Neutrophil (primary cell): ENCODE data around the gene CSF3R.

ENCODE experiments used
- H3K27ac ChIP-seq: fragments of 200-600 bp; sonication (generic); 2 replicates; pipeline ENCODE4 v1.5.1; 2016; ENCODE audit warnings: mild to moderate bottlenecking, moderate library complexity
- H3K27me3 ChIP-seq: fragments of 200-600 bp; sonication (generic); 2 replicates; pipeline ENCODE4 v1.6.0; 2016; ENCODE audit warnings: mild to moderate bottlenecking
- H3K36me3 ChIP-seq: fragments of 200-600 bp; sonication (generic); 2 replicates; pipeline ENCODE4 v1.5.1; 2017
- H3K4me1 ChIP-seq, 2 experiments: fragments of 200-600 bp in 1 of 2; sonication (generic) in 1 of 2; 1 replicate in 1 of 2; 2 replicates in 1 of 2; pipeline versions ENCODE4 v1.5.1 to v1.6.1; 2013 to 2016; ENCODE audit warnings: low read depth in 1 of 2, low read length in 1 of 2, mild to moderate bottlenecking in 1 of 2, moderate library complexity in 1 of 2; ENCODE audit not compliant: control insufficient read depth in 1 of 2, insufficient read depth in 1 of 2
- H3K4me3 ChIP-seq, 2 experiments: fragments of 200-600 bp in 1 of 2; sonication (generic) in 1 of 2; 1 replicate in 1 of 2; 2 replicates in 1 of 2; pipeline ENCODE4 v1.5.1; 2013 to 2016; ENCODE audit warnings: low read depth in 1 of 2, low read length in 1 of 2, mild to moderate bottlenecking in 1 of 2, moderate library complexity in 1 of 2
- H3K9me3 ChIP-seq: fragments of 200-600 bp; sonication (generic); 2 replicates; pipeline ENCODE4 v1.5.1; 2016
- CTCF ChIP-seq: fragments of 200-600 bp; sonication (generic); IDR thresholded peaks from 2 replicates; pipeline ENCODE4 v1.5.1; 2016; ENCODE audit warnings: antibody characterized with exemption

The CSF3R gene

GRCh38 chr1:36476945-36477344, 5.8 kb downstream of the CSF3R start:
- Histone ChIP-seq H3K27ac (peak overlapping the region; percentile 92), H3K27me3 (no peaks in the 10 kb centered on the region), H3K9me3 (no peaks in the 10 kb centered on the region), H3K4me3 (peak overlapping the region in 1 of 2 experiments; percentile 2), H3K4me1 (peaks cover 48 to 65% of the 10 kb centered on the region in 2 experiments), H3K36me3 (peaks cover 98% of the 10 kb centered on the region)
- TF ChIP-seq CTCF, result no peak

- TF ChIP-seq CTCF, result no peak
These were observed 6.7 kb downstream of the CSF3R start for GRCh38 chr1:36475910-36476604.

GRCh38 chr1:36475341-36475740, 7.4 kb downstream of the CSF3R start:
- H3K4me1 ChIP-seq, result peaks cover 40 to 50% of the 10 kb centered on the region in 2 experiments
- no peak for TF ChIP-seq CTCF
- no peak overlapping the region for H3K4me3 ChIP-seq
- H3K9me3 ChIP-seq, result no peaks in the 10 kb centered on the region
- H3K27me3 ChIP-seq, result no peaks in the 10 kb centered on the region
- peak overlapping the region; percentile 92 for H3K27ac ChIP-seq
- H3K36me3 ChIP-seq, result peaks cover 100% of the 10 kb centered on the region

More at GRCh38 chr1:36475910-36476604, 6.7 kb downstream of the CSF3R start:
- H3K27ac ChIP-seq, result peak overlapping the region; percentile 92
- no peak overlapping the region for H3K4me3 ChIP-seq
- H3K36me3 ChIP-seq, result peaks cover 100% of the 10 kb centered on the region
- no peaks in the 10 kb centered on the region for H3K27me3 ChIP-seq
- H3K9me3 ChIP-seq, result no peaks in the 10 kb centered on the region
- peaks cover 47 to 57% of the 10 kb centered on the region in 2 experiments for H3K4me1 ChIP-seq

- Histone ChIP-seq H3K27ac (peak overlapping the region; percentile 60), H3K4me1 (peaks cover 18 to 28% of the 10 kb centered on the region in 2 experiments), H3K4me3 (no peak overlapping the region), H3K27me3 (no peaks in the 10 kb centered on the region), H3K9me3 (peaks cover 4% of the 10 kb centered on the region), H3K36me3 (peaks cover 100% of the 10 kb centered on the region)
- TF ChIP-seq CTCF, result no peak
These were observed 10.1 kb downstream of the CSF3R start for GRCh38 chr1:36472656-36473055.

- Histone ChIP-seq H3K27me3 (no peaks in the 10 kb centered on the region), H3K4me1 (peaks cover 16 to 27% of the 10 kb centered on the region in 2 experiments), H3K36me3 (peaks cover 100% of the 10 kb centered on the region), H3K9me3 (peaks cover 4% of the 10 kb centered on the region), H3K27ac (peak overlapping the region; percentile 60), H3K4me3 (no peak overlapping the region)
- no peak for TF ChIP-seq CTCF
These were observed 10.7 kb downstream of the CSF3R start for GRCh38 chr1:36471830-36472641.
